ENCODE data around the gene POLR3GL.
"Not testable (repeated sequence)": the region's sequence is repeated elsewhere in the genome, so short reads cannot be mapped to it uniquely, and the experiment has no call there.

POLR3GL gene, protein sequence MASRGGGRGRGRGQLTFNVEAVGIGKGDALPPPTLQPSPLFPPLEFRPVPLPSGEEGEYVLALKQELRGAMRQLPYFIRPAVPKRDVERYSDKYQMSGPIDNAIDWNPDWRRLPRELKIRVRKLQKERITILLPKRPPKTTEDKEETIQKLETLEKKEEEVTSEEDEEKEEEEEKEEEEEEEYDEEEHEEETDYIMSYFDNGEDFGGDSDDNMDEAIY

DNA sequence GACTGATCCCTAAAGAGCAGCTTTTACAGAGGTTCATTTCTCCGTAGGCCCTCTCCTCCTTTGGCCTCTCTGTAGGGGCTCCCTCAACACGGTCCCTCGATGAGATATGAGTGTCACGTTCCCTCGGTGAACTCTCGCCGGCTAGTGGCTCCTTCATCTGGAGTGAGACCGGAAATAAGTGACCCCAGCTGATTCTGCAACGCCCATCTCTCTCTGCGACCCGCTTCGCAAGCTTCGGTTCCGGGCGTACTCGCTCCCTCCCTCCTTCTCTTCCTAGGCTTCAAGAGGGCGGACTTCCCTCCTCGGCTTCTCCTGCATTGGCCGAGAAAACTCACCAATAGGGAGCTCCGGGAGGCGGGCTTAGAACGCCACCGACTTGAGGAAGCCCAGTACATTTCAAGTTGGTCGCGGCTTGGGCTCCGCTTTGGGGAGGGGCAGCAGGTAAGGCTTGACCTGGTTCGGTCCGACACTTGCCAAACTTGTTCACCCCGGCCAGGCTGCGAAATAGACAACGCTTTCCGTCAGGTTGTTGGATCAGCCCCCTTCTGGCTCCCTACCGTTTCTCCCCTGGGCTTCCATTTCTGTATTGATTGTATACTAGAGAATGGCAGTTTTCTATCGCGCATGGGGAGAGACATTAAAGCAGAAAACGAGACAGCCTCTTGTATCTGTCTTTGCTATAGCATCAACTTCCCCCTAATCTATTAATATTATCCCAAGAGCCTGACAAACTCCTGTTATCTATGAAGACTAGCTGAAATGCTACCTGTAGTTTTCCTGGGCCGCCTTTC is at the start of gene POLR3GL, which contains the start of gene ANKRD34A:
Gene POLR3GL (plus strand): TSS at position 363 of the 791 bp plus-strand sequence. CDS start 10,176 bp downstream, outside the sequence.
Gene ANKRD34A (minus strand): TSS at position 248 of the 791 bp plus-strand sequence. CDS start 2,816 bp downstream, outside the sequence.
- FAIRE-seq: peak; percentile 86

DNA sequence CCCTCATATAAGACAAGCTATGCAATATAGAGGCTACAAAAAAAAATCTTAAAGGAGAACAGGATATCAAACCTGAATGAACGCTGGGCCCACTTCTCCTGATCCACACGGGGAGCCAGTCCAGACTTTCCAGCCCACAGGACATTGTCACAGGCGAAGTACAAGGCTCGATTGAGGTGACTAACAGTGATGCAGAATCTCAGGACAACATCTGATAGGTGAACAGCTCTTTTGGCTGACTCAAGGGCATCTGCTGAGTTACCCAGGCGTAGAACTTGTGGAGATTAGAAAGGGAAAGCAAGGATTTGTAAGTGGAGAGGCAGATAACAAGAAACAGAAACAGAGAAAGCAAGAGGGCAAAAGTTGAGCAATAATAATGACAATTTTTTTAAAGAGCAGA is 47.7 kb upstream of the POLR3GL start:
- no peak for FAIRE-seq

DNA sequence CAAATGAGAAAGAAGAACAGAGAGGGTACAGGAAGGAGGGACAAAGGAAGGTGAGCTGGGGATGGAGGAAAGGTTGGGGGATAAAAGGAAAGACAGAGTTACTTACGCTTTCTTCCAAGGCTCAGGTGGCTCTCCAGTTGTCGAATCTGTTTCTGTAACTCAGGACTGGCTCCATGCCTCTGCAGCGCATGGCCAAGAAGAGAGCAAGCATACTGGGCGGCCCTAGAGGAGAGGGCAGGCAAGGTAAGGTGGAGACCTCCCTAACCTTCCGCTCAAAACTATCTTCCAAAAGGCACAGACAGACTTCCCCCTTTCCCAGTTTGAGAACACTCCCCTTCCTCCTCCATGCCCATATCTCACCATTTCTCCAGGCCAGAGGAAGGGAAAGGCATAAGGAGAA is 46.9 kb upstream of the POLR3GL start:
- no peak for FAIRE-seq

DNA sequence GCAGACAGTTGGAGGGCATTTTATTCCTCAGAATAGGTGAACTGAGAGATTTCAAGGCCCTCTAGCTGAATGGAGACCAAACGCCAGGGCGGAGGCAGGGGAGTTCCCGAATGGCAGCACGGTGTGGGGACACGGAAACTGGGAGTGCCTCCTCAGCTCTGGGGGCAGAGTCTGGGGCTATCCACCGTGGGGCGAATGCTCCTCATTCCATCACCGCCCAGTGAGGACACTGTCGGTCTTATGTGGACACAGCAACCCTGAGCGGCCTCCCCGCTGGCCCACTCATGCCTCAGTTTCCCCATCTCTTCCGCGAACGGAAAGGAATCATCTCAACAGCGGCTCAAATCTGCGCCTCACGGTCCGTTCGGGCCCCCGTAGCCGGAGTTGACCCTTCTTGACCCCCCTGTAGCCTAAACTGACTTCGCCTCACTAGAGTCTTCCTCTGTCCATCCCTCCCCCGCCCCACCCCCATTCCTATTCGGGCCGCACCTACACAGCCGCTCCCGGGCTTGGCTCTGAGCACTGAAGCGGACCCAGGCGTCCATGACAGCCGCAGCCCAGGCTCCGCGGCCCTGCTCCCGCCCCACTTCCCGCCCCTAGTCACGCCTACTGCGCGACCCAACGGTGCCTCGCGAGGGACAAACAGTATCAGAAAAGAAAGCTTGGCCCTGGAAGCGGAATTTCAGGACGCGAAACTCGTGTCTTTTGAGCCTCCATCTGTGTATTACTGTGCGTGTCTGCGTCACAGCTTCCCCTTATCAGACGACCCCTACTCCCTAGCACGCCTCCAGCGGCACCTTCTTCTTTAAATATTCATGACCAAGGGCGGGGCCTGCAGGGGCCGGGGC is 46.1 kb upstream of the POLR3GL start, which contains the start of gene PEX11B:
Gene PEX11B (minus strand): TSS at position 574 of the 848 bp plus-strand sequence. CDS start 29 bp downstream, at position 545.
- peak; percentile 60 for FAIRE-seq

DNA sequence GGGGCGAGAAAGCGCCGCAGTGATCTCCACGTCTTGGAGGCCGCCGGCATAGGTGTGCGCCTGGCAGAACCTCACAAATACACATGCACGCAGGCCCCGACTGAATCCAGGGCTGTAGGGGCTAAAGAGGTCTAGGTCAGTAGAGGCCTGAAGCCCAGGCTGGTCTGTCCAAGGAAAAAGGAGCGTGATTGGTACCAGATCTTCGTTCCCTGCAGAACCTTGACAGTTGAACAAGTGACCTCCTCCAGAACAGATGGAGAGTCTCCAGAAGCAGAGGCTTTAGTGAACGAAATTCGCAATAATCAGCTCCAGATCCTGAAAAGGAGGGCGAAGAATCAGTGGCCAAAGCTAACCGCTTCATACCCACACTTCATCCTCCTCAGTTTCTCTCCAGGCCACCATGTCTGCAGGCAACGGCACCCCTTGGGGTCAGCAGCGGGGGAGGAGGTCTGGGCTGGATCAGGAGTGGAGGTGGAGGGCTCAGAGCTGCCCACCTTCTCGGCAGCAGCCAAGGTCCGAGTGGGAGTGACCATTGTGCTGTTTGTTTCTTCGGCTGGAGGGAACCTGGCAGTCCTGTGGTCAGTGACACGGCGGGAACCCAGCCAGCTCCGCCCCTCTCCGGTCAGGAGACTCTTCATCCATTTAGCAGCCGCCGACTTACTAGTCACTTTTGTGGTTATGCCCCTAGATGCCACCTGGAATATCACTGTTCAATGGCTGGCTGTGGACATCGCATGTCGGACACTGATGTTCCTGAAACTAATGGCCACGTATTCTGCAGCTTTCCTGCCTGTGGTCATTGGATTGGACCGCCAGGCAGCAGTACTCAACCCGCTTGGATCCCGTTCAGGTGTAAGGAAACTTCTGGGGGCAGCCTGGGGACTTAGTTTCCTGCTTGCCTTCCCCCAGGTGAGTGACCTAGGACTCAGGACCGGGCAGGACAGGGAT is 45.2 kb upstream of the POLR3GL start:
- no peak for FAIRE-seq

DNA sequence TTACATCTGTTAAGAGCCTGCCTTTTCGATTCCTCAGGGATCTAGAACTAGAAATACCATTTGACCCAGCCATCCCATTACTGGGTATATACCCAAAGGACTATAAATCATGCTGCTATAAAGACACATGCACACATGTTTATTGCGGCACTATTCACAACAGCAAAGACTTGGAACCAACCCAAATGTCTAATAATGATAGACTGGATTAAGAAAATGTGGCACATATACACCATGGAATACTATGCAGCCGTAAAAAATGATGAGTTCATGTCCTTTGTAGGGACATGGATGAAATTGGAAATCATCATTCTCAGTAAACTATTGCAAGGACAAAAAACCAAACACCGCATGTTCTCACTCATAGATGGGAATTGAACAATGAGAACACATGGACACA is 44.2 kb upstream of the POLR3GL start:
- FAIRE-seq: not testable (repeated sequence)

DNA sequence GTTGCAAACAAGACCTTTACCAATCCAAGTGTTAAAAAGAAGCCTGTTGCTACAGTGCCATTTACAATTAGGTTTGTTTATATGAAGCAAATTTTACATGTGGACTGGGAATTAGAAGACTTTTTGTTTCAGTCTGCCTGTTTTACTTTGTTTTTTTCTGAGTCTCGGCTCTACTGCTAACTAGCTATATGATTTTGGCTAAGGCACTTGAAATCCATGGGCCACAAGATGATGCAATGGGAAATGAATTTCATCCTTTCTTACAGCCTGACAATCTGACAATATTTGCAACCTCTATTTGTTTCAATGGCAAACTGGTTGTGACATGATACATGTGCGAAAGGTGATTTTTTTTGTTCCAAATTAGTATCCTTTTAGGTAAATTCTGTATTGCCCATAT is 42.2 kb upstream of the POLR3GL start:
- FAIRE-seq: no peak

DNA sequence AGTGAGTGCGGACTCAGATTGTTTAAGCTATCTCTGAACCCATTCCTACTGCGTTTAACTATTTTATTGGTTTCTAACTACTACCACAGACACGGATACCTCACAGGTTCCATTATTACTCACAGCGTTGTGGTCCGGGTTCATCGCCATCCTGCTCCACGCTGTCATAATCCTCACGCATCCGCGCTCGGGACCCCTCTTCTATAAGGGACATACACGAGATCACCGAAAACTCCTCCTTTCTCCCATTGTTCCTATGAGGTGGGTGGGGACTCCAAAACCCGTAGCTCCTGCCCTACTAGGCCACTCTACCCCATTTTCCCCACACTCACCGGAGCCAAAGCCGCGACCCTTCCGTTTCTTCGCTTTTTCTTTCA is 37.8 kb upstream of the POLR3GL start:
- FAIRE-seq: no peak

DNA sequence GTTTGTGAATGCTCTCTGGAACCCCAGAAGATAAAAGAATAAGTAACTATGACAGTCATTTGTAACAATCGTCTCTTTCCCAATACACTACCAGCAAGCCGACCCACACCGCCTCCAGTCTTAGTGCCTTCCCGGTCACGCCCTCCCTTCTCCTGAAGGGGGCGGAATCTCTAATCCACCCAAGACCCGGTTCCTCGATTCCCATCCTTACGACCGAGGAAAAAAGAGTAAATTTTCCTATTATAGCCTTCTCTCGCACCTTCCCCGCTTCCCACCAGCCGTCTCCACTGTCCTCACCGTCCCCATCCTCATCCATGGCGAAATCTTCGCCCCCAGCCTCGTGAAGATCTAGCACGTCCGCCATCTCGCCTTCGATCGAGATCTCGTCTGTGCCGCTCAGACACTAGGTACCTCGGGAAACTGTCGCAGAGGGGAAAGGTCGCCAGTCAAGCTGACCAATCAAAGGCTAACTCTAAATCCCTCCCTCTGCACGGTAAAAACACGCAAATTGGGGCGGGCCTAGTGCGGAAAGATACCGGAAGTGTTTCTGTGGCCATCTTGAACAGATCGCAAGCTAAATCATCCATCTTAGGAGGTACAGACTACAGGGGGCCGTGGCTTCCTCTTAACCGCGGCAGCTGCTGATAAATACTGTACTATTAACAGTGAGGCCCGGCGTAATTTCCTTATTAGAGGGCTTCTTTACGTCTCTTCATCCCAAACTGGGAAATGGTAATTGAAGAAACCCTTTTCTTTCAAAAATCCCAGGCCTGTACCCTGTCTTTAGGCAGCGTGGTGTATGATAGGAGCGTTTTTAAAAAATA is 37.2 kb upstream of the POLR3GL start, which contains the start of gene RBM8A:
Gene RBM8A (minus strand): TSS at position 422 of the 824 bp plus-strand sequence. CDS start 58 bp downstream, at position 364.
- peak; percentile 97 for FAIRE-seq

DNA sequence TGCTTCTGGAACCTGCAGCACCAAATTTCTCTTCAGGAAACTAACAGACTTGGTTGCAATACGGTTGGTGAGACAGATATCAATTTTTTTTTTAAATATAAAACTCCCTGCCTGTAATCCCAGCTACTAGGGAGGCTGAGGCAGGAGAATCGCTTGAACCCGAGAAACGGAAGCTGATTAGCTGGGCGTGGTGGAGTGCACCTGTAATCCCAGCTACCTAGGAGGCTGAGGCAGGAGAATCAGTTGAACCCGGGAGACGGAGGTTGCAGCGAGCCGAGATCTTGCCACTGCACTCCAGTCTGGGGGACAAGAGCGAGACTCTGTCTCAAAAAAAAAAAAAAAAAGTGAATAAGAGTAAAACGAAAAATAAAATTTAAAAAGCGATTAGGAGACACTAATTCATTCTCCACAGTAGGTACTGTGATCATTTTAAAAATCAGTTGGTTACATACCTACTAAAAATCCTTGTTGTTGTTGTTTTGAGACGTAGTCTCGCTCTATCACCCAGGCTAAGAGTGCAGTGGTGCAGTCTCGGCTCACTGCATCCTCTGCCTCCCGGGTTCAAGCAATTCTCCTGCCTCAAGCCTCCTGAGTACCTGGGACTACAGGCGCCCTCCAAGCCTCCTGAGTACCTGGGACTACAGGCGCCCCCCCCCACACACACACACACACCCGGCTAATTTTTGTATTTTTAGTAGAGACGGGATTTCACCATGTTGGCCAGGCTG is 36.4 kb upstream of the POLR3GL start:
- FAIRE-seq: no peak

DNA sequence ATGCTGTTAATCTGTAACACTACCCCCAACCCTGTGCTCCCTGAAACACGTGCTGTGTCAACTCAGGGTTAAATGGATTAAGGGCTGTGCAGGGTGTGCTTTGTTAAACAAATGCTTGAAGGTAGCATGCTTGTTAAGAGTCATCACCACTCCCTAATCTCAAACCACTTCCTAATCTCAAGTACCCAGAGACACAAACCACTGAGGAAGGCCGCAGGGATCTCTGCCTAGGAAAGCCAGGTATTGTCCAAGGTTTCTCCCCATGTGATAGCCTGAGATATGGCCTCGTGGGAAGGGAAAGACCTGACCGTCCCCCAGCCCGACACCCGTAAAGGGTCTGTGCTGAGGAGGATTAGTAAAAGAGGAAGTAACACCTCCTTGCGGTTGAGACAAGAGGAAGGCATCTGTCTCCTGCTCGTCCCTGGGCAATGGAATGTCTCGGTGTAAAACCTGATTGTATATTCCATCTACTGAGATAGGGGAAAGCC is 31.9 kb upstream of the POLR3GL start:
- FAIRE-seq: not testable (repeated sequence)

DNA sequence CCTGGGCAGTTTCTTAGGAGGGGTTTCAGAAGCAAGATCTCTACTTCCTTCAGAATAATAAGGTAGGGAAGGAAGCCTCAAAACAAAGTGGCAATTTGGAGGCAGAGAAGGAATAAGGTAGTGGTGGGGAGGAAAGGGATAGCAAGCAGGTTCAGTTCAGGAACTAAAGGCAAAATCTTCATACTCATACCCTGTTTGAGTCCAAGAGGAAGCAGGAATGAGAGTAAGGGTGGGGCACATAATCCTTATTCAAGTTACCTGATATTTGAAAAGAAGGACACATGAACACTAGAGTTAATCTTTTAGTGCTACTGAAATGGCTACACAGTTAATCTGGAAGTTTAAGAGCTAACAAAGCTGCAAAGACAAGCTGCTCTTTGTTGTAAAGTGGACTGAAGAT is 28.8 kb upstream of the POLR3GL start:
- no peak for FAIRE-seq

DNA sequence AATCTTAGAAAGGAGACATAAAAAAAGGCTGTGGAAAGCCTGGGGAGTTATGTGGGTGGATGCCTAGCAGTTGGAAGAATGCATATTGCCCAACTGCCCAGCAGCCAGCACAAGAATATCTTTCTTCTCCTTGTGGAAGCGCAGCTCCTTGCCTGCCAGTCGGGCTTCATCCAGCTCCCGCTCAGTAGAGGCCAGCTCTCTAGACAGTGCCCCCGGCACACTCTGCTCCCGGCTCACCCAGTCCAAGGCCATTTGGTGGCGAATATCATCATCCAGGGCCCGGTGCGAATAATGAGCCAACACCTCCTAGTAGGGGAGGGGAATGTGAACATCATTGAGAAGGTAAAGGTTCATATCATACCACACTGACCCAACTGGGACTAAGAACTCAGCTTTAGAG is 28.2 kb upstream of the POLR3GL start:
- FAIRE-seq: no peak

DNA sequence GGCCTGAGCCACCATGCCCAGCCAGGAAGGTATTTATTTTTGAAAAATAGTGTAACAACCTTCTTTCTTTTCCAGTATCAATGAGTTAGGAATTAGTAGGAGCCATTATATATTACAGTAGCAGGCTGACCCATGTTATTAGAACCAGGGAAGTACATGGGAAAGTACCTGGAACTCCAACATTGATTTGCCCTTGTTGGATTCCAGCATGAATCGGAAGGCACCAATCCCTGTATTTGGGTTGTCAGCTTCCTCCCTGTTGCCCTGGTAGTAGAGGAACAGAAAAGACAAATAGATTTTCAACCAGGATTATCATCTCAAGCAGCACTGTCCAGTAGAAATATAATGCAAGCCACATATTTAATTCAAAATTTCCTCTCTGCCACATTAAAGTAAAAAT is 27.1 kb upstream of the POLR3GL start:
- FAIRE-seq: no peak

DNA sequence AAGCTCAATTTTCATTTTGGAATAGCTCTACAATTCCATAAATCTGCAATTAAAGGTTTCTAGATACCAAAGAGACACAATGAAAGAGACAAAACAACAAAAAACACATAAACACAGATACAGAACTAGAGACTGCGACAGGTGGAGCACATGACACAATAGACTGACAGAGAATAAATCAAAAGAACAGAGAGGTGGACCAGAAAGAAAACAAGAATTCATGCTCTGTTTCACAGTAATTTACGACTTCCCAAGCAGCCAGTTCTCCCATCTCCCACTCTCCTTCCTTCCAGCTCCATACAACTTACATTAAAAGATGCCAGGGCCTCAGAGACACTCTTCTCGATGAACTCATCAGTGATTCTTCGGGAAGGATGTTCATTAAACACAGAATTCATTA is 22.1 kb upstream of the POLR3GL start:
- no peak for FAIRE-seq

DNA sequence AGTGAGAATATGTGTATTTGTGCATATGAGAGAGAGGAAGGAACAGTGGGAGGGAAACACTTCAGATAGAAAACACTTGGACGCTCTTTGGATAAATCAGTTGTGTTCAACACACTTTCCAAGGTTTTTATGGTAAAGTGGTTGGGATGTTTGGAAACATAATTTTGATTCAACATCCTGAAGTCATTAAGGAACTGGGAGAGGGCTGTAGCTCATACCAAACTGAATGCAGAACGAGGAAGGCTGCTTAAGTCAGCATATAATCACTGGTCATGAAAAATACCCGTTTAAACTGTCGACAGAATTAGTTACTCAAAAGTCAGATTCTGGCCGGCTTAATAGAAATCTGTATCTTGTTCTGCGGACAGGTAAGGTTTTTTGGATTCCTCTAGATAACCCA is 21.6 kb upstream of the POLR3GL start:
- FAIRE-seq: no peak

DNA sequence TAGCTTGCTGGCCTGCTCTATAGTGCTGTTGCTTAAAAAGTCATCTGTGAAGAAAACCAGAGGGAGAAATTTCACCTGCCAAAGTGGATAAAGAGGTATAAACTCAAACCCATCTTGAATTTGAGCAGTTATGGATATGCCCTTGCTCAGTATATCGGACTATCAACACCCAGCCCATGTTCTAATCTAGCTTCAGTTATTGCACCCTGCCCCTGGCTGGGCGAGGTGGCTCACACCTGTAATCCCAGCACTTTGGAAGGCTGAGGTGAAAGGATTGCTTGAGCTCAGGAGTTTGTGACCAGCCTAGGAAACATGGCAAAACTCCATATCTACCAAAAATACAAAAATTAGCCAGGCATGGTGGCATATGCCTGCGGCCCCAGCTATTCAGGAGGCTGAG is 20.0 kb upstream of the POLR3GL start:
- no peak for FAIRE-seq

DNA sequence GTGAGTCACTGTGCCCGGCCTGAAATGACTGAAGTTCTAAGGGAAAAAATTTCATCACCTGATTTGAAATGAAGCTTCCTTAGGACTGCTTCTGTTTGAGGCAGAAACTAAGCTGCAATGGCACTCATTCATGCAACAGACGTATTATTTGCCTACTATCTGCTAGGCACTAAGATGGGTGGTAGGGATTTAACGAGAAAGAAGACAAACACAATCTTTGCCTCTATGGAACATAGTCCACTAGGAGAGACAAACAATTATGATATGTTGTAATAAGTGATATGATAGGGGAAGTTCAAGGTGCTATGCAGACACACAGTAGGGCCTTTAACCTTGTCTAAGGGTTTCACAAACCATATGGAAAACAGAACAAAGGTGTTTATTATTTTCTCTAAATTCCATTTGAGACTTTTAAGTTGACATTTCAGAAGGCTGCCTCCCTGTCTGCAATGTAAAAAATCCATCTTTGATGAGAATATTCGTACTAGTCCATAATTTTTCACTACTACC is 18.0 kb upstream of the POLR3GL start:
- FAIRE-seq: no peak

DNA sequence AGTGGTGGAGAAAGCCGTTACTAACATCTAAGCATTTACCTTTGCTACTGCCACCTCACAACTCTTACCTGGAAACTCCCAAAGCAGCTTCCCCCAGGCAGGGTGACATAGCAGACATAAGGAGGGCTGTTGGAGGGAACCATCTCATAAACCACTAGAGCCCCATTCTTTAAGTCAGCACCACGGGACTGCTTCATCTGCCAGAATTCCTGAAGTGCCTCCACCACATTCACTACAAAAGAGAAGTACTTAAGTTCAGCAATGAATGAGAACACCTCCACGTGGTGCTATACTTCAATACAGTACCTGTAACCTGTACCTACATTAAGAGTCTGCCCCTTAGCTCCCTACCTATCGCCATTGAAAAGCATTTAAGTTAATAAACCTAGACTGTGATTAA is 16.9 kb upstream of the POLR3GL start:
- FAIRE-seq: no peak

DNA sequence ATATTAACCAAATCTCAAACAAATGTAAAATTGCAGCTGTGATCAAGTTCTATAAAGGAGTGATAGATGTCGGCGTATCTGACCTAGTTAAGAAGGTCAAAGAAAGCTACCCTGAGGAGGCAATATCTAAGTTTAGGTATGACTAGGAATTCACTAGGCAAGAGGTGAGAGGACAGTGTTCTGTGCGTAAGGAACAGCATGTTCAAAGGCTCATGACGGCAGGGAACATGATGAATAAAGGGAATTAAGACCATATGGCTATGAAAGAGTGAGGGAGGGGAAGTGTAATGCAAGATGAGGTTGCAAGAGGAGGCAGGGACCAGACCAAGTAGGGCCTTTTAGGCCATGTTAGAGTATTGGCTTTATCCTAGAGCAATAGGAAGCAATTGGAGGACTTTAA is 15.3 kb upstream of the POLR3GL start:
- FAIRE-seq: no peak
